GM21528 (cell line): Measurements from ENCODE around the gene DNHD1.

Experiments used
- ATAC-seq: cut with Tn5 transposase; IDR thresholded peaks from one replicate; pipeline ENCODE4 v1.9.1; 2021; ENCODE audit warnings: mild to moderate bottlenecking, moderate library complexity; ENCODE audit not compliant: unreplicated experiment, low FRiP score

Gene DNHD1

GRCh38 chr11:6526411-6527135 lies 29.5 kb downstream of the DNHD1 start:
- peak; percentile 67 for ATAC-seq

- ATAC-seq, result no peak
Observed at GRCh38 chr11:6529266-6529665, 32.2 kb downstream of the DNHD1 start.

GRCh38 chr11:6530848-6531247 lies 33.8 kb downstream of the DNHD1 start:
- no peak for ATAC-seq

GRCh38 chr11:6531267-6531752 lies 34.2 kb downstream of the DNHD1 start:
- ATAC-seq, result no peak

- ATAC-seq, result no peak
Observed at GRCh38 chr11:6538456-6538855, 41.4 kb downstream of the DNHD1 start.

GRCh38 chr11:6538945-6539344 lies 41.9 kb downstream of the DNHD1 start:
- ATAC-seq, result no peak

GRCh38 chr11:6539748-6540268 lies 42.7 kb downstream of the DNHD1 start:
- no peak for ATAC-seq

GRCh38 chr11:6541356-6541755 lies 44.3 kb downstream of the DNHD1 start:
- no peak for ATAC-seq

GRCh38 chr11:6542727-6543126 lies 45.6 kb downstream of the DNHD1 start:
- no peak for ATAC-seq

- ATAC-seq, result no peak
Observed at GRCh38 chr11:6544921-6545850, 48.1 kb downstream of the DNHD1 start.

- no peak for ATAC-seq
Observed at GRCh38 chr11:6545917-6546605, 49.0 kb downstream of the DNHD1 start.

GRCh38 chr11:6546735-6547134 lies 49.7 kb downstream of the DNHD1 start:
- no peak for ATAC-seq

GRCh38 chr11:6547177-6547576 lies 50.1 kb downstream of the DNHD1 start:
- ATAC-seq, result no peak

- no peak for ATAC-seq
Observed at GRCh38 chr11:6548121-6548520, 51.0 kb downstream of the DNHD1 start.

GRCh38 chr11:6548641-6549040 lies 51.6 kb downstream of the DNHD1 start:
- ATAC-seq, result no peak

- no peak for ATAC-seq
Observed at GRCh38 chr11:6553634-6554033, 56.6 kb downstream of the DNHD1 start.

- ATAC-seq, result no peak
Observed at GRCh38 chr11:6554828-6555706, 58.0 kb downstream of the DNHD1 start.

GRCh38 chr11:6556139-6556949 lies 59.3 kb downstream of the DNHD1 start:
- no peak for ATAC-seq

GRCh38 chr11:6557063-6557462 lies 60.0 kb downstream of the DNHD1 start:
- no peak for ATAC-seq
